OCI-LY3 (cell line): Measurements from ENCODE around the gene SLC24A4.

Experiments used
- EZH2phosphoT487 ChIP-seq: fragments of 200-600 bp; shearing (Covaris generic); IDR thresholded peaks from 2 replicates; pipeline ENCODE4 v1.6.1; 2018; ENCODE audit warnings: antibody characterized with exemption, mixed run types, low read depth
- TF ChIP-seq, protein P1 (sequence below): fragments of 200-600, 300-600 bp; sonication (generic); IDR thresholded peaks from 2 replicates; pipeline ENCODE4 v1.5.1; 2014; ENCODE audit warnings: antibody characterized with exemption, low read length, low read depth

DNA sequence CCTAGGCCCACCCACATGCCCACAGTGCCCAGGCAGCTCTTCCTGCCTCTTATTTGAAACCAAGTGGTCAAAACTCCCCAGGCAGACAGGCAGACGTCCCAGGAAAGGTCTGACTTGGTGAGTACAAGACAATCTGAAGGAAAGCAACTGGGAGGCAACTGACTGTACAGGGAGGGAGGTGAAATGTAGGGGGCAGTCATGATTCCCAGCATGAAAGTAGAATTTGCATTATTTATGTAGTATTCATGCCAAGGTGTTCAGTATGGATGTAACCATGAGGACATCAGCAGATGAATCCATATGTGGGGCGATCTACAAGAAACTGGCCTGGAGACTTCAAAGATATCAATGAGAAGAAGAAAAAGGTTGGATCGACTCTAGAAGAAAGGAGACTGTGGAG, 46.1 kb downstream of the SLC24A4 start:
- TF ChIP-seq, protein P1, sequence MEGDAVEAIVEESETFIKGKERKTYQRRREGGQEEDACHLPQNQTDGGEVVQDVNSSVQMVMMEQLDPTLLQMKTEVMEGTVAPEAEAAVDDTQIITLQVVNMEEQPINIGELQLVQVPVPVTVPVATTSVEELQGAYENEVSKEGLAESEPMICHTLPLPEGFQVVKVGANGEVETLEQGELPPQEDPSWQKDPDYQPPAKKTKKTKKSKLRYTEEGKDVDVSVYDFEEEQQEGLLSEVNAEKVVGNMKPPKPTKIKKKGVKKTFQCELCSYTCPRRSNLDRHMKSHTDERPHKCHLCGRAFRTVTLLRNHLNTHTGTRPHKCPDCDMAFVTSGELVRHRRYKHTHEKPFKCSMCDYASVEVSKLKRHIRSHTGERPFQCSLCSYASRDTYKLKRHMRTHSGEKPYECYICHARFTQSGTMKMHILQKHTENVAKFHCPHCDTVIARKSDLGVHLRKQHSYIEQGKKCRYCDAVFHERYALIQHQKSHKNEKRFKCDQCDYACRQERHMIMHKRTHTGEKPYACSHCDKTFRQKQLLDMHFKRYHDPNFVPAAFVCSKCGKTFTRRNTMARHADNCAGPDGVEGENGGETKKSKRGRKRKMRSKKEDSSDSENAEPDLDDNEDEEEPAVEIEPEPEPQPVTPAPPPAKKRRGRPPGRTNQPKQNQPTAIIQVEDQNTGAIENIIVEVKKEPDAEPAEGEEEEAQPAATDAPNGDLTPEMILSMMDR = no peak
- TF ChIP-seq EZH2phosphoT487 = no peak
